KMS-11 (cell line): ENCODE measurements around the gene ZIC1.

Source experiments
- H2AFZ ChIP-seq: fragments of 200-600 bp; sonication (generic); 2 replicates; pipeline ENCODE4 v1.6.1; 2016; ENCODE audit warnings: antibody characterized with exemption, mixed run types, low read depth
- H3K27ac ChIP-seq: fragments of 200-600 bp; sonication (generic); 2 replicates; pipeline ENCODE4 v1.6.1; 2016; ENCODE audit warnings: mild to moderate bottlenecking, mixed run types
- H3K27me3 ChIP-seq: fragments of 200-600 bp; sonication (generic); 2 replicates; pipeline ENCODE4 v1.6.1; 2017; ENCODE audit warnings: mild to moderate bottlenecking, low read depth, mixed run types, moderate library complexity; ENCODE audit not compliant: insufficient read depth
- H3K36me3 ChIP-seq: fragments of 200-600 bp; sonication (generic); 2 replicates; pipeline ENCODE4 v1.6.1; 2017; ENCODE audit warnings: mild to moderate bottlenecking, mixed run types; ENCODE audit not compliant: insufficient read depth
- H3K4me1 ChIP-seq: fragments of 200-600 bp; sonication (generic); 2 replicates; pipeline ENCODE4 v1.6.1; 2016; ENCODE audit warnings: mild to moderate bottlenecking, low read depth, mixed run types; ENCODE audit not compliant: poor library complexity, severe bottlenecking
- H3K4me2 ChIP-seq: fragments of 200-600 bp; sonication (generic); 2 replicates; pipeline ENCODE4 v1.7.0; 2016; ENCODE audit warnings: mild to moderate bottlenecking, mixed run types
- H3K4me3 ChIP-seq: fragments of 200-600 bp; sonication (generic); IDR thresholded peaks from 2 replicates; pipeline ENCODE4 v1.6.1; 2017; ENCODE audit warnings: low read depth, low read length, mixed read lengths; ENCODE audit not compliant: insufficient read depth
- H3K79me2 ChIP-seq: fragments of 200-600 bp; sonication (generic); 2 replicates; pipeline ENCODE4 v1.6.1; 2016; ENCODE audit warnings: low read depth, mixed run types; ENCODE audit not compliant: insufficient read depth
- H3K9ac ChIP-seq: fragments of 200-600 bp; sonication (generic); 2 replicates; pipeline ENCODE4 v1.6.1; 2016; ENCODE audit warnings: mild to moderate bottlenecking, mixed run types
- H4K20me1 ChIP-seq: fragments of 200-600 bp; sonication (generic); 2 replicates; pipeline ENCODE4 v1.6.1; 2016; ENCODE audit warnings: mild to moderate bottlenecking, mixed run types; ENCODE audit not compliant: insufficient read depth
- TF ChIP-seq, protein P1 (sequence below): fragments of 200-600 bp; sonication (generic); conservative IDR thresholded peaks from 2 replicates; pipeline ENCODE4 v1.6.1; 2017; ENCODE audit warnings: low read depth, mild to moderate bottlenecking, antibody characterized with exemption, low read length, moderate library complexity, mixed read lengths

The ZIC1 gene

DNA sequence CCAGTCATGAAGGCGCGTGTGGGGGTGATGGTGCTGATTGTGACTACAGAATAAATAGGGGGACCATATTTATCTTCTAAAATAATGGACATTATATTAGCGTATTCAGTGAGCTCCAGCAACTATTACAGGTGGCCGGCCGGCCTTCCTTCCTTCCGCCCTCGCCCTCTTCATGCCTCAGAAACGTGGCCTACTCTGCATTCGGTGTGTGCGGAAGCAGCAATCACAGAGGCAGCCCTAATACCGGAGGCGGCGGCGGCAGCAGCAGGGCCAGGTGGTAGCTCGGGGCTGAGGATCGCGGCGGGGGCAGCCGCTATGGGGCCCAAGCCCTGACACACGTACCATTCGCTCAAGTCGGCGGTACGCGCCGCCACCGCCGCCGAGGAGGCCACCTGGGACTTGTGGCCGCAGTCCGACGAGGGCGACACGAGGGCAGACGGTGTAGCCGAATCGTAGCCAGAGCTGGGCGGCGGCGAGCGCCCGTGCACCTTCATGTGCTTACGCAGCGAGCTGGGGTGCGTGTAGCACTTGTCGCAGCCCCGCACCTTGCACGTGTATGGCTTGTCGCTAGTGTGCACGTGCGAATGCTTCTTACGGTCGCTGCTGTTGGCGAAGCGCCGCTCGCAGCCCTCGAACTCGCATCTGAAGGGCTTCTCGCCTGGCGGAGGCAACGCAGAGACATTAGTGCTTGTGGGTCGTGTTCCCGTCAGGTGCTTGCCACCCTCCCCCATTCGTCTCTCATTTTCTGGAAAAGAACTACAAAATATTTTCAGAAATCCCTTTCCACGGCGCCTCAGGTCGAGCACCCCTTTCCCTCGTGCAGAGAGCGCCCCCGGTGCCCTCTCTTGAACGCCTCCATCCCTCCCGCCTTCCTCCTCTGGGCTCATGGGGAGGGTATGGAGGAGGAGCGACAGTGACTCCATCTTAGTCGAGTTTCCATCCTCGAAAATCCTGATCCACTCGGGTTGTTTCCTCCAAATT, 18.3 kb upstream of the ZIC1 start:
- no peaks in the 10 kb centered on the region for H3K4me1 ChIP-seq
- no peaks in the 10 kb centered on the region for H3K27me3 ChIP-seq
- H3K79me2 ChIP-seq: no peaks in the 10 kb centered on the region
- no peaks in the 10 kb centered on the region for H3K36me3 ChIP-seq
- H3K9ac ChIP-seq: no peak overlapping the region
- no peak overlapping the region for H3K4me2 ChIP-seq
- no peaks in the 10 kb centered on the region for H4K20me1 ChIP-seq
- H3K27ac ChIP-seq: no peak overlapping the region
- TF ChIP-seq, protein P1, sequence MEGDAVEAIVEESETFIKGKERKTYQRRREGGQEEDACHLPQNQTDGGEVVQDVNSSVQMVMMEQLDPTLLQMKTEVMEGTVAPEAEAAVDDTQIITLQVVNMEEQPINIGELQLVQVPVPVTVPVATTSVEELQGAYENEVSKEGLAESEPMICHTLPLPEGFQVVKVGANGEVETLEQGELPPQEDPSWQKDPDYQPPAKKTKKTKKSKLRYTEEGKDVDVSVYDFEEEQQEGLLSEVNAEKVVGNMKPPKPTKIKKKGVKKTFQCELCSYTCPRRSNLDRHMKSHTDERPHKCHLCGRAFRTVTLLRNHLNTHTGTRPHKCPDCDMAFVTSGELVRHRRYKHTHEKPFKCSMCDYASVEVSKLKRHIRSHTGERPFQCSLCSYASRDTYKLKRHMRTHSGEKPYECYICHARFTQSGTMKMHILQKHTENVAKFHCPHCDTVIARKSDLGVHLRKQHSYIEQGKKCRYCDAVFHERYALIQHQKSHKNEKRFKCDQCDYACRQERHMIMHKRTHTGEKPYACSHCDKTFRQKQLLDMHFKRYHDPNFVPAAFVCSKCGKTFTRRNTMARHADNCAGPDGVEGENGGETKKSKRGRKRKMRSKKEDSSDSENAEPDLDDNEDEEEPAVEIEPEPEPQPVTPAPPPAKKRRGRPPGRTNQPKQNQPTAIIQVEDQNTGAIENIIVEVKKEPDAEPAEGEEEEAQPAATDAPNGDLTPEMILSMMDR: no peak
- H3K4me3 ChIP-seq: no peak overlapping the region
- no peak overlapping the region for H2AFZ ChIP-seq

DNA sequence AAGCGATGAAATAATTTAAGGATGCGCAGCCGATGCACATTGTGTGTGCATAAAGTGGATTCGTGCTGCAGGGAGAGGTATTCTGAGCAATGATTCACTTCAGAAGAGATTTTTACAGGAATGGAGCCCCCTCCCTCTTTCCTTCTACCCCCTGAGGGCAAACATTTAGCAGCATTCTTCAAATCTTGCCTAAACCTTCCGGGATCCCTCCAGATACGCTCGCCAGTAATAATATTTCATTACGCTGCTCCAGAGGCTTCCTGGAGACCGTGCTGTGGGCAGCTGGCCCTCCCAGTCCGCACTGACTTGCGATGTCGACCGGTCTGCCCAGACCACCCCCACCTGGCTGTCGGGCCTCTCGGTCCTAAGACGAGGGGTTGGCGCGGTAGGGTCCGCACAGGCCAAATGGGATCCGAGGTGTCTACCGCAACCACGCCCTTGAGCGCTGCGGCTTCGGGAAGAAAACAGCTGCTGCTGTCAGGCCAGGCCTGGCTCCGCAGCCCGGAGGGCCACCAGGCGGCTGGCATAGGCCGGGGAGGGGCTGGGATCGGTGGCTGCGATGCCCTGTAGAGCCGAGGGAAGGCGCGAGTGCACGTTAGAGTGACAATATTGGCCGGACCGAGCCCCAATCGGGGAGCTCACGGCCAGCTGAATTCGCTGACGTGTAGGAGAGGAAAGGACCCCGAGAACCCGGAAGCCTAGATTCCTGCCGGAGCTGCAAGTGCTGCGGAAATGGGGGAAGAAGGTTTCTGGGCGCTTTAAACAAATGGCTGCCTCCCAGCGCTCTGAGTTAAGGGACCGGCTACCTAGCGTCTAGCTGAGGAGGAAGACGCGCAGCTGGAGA, 17.2 kb upstream of the ZIC1 start:
- H3K27me3 ChIP-seq: no peaks in the 10 kb centered on the region
- no peak overlapping the region for H3K4me2 ChIP-seq
- H2AFZ ChIP-seq: no peak overlapping the region
- H3K4me3 ChIP-seq: no peak overlapping the region
- H3K27ac ChIP-seq: no peak overlapping the region
- no peaks in the 10 kb centered on the region for H4K20me1 ChIP-seq
- H3K79me2 ChIP-seq: no peaks in the 10 kb centered on the region
- H3K9ac ChIP-seq: no peak overlapping the region
- TF ChIP-seq, protein P1: no peak
- H3K36me3 ChIP-seq: no peaks in the 10 kb centered on the region
- H3K4me1 ChIP-seq: no peaks in the 10 kb centered on the region

DNA sequence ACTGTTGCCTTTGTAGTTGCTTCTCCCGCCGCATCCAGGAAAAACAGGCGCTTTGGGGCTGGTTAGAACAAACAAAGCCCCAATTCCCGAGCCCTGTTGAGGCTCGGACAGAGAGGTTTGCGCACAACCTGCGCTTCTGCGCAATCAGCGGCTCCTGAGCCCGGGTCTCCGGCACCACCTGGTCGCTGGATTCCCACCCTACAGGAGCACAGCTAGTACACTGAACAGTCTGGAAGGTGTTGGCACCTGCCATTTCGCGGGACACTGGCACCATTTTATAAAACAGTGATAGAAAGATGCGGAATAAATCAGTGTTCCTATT, 16.6 kb upstream of the ZIC1 start:
- Histone ChIP-seq H3K36me3 (no peaks in the 10 kb centered on the region), H3K9ac (no peak overlapping the region), H3K4me2 (no peak overlapping the region), H3K27ac (no peak overlapping the region), H2AFZ (no peak overlapping the region), H3K4me1 (no peaks in the 10 kb centered on the region), H3K4me3 (no peak overlapping the region), H3K79me2 (no peaks in the 10 kb centered on the region), H4K20me1 (no peaks in the 10 kb centered on the region), H3K27me3 (no peaks in the 10 kb centered on the region)
- TF ChIP-seq, protein P1: no peak

DNA sequence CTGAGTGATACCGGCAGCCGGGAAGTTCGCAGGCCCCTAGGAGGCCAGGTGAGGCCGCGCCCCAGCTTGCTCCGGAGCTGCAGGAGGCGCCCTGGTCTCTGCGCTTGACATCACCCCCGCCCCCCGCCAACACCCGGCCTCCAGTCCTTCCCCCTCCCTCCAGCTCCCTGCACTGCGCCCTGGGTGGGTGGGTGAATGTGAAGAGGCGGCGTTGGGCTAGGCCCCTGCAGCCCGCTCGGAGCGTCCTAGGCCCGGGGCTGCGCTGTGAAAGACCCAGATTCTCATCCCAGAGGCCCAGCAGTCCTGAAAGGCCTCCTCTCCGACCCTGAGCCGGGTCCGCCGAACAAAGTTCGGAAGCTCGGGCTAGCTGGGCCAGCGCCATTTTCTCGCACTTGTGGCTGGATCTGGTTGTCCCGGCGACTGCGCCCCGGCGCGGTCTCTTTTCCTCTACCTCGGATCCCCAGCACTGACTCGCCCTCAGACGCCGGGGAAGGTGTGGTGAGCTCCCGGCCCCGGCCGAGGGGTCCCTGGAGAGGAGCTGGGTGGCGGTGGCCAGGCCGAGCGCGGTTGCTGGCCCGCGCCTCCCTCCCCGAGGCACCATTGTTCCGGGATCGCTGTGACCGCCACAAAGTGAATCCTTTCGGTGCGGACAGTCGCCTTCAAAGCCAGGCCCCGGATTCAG, 15.8 kb upstream of the ZIC1 start:
- H3K4me3 ChIP-seq: no peak overlapping the region
- H3K9ac ChIP-seq: no peak overlapping the region
- no peaks in the 10 kb centered on the region for H3K36me3 ChIP-seq
- no peak overlapping the region for H2AFZ ChIP-seq
- H3K4me1 ChIP-seq: no peaks in the 10 kb centered on the region
- H3K79me2 ChIP-seq: no peaks in the 10 kb centered on the region
- H3K27ac ChIP-seq: no peak overlapping the region
- H3K27me3 ChIP-seq: no peaks in the 10 kb centered on the region
- no peak overlapping the region for H3K4me2 ChIP-seq
- no peaks in the 10 kb centered on the region for H4K20me1 ChIP-seq
- TF ChIP-seq, protein P1: no peak
